Fibroblast of lung (primary cell): Measurements from ENCODE around the gene SLC13A3.

Source experiments
- CTCF ChIP-seq, 2 donors: IDR thresholded peaks in 1 of 2; conservative IDR thresholded peaks in 1 of 2; 1 replicate in 1 of 2; 2 replicates in 1 of 2; pipeline ENCODE4 v1.5.1; 2011 to 2012; ENCODE audit warnings: low read length in 2 of 2, control low read depth in 1 of 2, inconsistent platforms in 1 of 2, low read depth in 1 of 2, mild to moderate bottlenecking in 1 of 2
- EZH2 ChIP-seq: IDR thresholded peaks from 2 replicates; pipeline ENCODE4 v1.5.1; 2012; ENCODE audit warnings: low read length, control low read depth, mild to moderate bottlenecking; ENCODE audit errors: missing control alignments

- TF ChIP-seq CTCF (conservative IDR thresholded peaks at IDR 0.05 in 1 of 2, IDR thresholded peaks at IDR 0.05 in 1 of 2; ENCODE audit: low read depth in 1 of 2, low read length in 2 of 2) (no peak), EZH2 (no peak)
These were observed 75.9 kb downstream of the SLC13A3 start for GRCh38 chr20:46575394-46575793.
